Amniotic stem cell (primary cell): ENCODE measurements around the gene USP21.

Experiments used
- DNase-seq: peaks from one replicate; lab custom pipeline; 2025; lab: John Stamatoyannopoulos, UW

Gene USP21

GRCh38 chr1:161137881-161138280 is 21.4 kb upstream of the USP21 start:
- no peak for DNase-seq

- DNase-seq: no peak
Observed at GRCh38 chr1:161138431-161138830, 20.9 kb upstream of the USP21 start.

- no peak for DNase-seq
Observed at GRCh38 chr1:161139766-161140165, 19.5 kb upstream of the USP21 start.

GRCh38 chr1:161140755-161141400 is 18.4 kb upstream of the USP21 start:
- no peak for DNase-seq

GRCh38 chr1:161145832-161146231 is 13.5 kb upstream of the USP21 start:
- DNase-seq: no peak

- DNase-seq: no peak
Observed at GRCh38 chr1:161153176-161153575, 6.1 kb upstream of the USP21 start.

GRCh38 chr1:161153682-161154337 is 5.5 kb upstream of the USP21 start, which contains the start of gene UFC1:
Gene UFC1, plus strand, starts transcription at chr1:161153978. Its CDS starts 20 bp downstream, at chr1:161153998.
- DNase-seq: peak; percentile 75

- DNase-seq: no peak
Observed at GRCh38 chr1:161157867-161158266, 1.4 kb upstream of the USP21 start.

- DNase-seq: no peak
Observed at GRCh38 chr1:161158316-161159010, 837 bp upstream of the USP21 start.

GRCh38 chr1:161159913-161160243 is 578 bp downstream of the USP21 start:
- DNase-seq: no peak

GRCh38 chr1:161160671-161161145 is 1.4 kb downstream of the USP21 start:
- DNase-seq: no peak

- DNase-seq: no peak
Observed at GRCh38 chr1:161161652-161162051, 2.4 kb downstream of the USP21 start.

- DNase-seq: no peak
Observed at GRCh38 chr1:161162052-161162451, 2.8 kb downstream of the USP21 start.

- DNase-seq: no peak
Observed at GRCh38 chr1:161162806-161163205, 3.5 kb downstream of the USP21 start.

GRCh38 chr1:161163793-161164192 is 4.5 kb downstream of the USP21 start:
- no peak for DNase-seq

- DNase-seq: no peak
Observed at GRCh38 chr1:161164901-161165610, 5.8 kb downstream of the USP21 start.

GRCh38 chr1:161165742-161166668 is 6.7 kb downstream of the USP21 start, which contains the start of gene PPOX:
Gene PPOX, plus strand, starts transcription at chr1:161166426. Its CDS starts 422 bp downstream, at chr1:161166848.
- DNase-seq: peak; percentile 96

GRCh38 chr1:161166669-161167548 is 7.6 kb downstream of the USP21 start:
- no peak for DNase-seq

- no peak for DNase-seq
Observed at GRCh38 chr1:161168906-161169305, 9.6 kb downstream of the USP21 start.

GRCh38 chr1:161171191-161171590 is 11.9 kb downstream of the USP21 start:
- DNase-seq: no peak
